DMS153 treated with DMSO at 0.1 percent for 48 hours (cell line): Measurements from ENCODE around the gene LENG9.
A peak's percentile ranks its signal among the peaks of the same experiment; 100 is the strongest.
"Not testable (repeated sequence)": the region's sequence is repeated elsewhere in the genome, so short reads cannot be mapped to it uniquely, and the experiment has no call there.

ENCODE experiments used
- DNase-seq: peaks from one replicate; lab custom pipeline; 2025; ENCODE audit not compliant: unreplicated experiment; lab: John Stamatoyannopoulos, UW

The LENG9 gene

GRCh38 chr19:54463531-54464043 is at the start of gene LENG9:
LENG9 (minus strand) TSS chr19:54463778; CDS start chr19:54463526, 252 bp downstream.
- peak; percentile 99 for DNase-seq

DNA sequence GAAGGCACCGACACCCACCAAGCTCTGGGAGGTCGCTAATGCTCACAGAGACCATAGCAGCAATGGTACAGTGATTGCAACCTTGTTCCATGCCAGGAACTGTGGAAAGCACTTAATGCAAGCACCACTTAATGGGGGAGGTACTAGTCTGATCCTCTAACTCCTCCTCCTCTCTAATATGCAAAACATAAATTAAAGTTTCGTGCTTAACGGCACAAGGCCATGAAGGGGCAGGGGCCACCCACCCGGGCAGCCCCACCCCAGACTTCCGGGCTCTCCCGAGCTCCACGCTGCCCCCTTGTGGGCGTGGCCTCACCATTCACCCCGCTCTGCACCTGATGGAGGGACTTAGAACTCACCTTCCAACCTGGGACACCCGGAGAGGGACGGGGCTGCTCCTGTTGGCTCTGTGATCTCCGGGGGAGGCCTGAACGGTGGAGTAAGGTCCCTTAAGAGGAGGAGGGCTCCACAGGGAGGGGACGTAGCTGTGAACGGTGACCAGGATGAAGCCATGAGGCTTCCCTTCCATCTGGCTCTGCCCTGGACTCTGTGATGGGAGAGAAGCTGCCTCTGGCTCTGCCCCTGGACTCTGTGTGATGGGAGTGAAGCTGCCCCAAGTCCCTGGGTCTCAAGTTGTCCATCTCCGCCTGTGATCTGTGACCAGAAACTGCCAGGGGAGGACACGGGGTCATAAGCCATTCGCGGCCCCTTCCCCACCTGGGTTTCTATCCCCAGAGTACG is 45.8 kb upstream of the LENG9 start:
- DNase-seq, result not testable (repeated sequence)

DNA sequence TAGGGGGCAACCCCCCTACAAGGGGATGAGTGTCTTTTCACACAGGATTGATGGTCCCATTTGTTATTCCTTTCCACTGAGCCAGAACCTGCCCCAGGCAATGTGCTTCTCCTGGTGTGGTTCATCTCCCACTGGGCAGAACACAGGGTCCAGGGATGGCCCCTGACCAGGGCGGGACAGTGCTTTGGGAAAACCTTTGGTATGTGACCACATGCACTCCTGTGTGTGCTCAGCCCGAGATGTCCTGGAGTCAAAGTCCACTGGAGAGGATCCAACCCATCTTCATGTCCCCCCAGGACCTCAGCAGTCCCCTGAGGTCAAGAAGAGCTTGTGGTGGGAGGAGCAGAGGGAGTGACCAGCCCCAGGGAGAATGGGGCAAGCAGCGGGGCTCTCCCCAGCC is 44.9 kb upstream of the LENG9 start:
- not testable (repeated sequence) for DNase-seq

- no peak for DNase-seq
Measured at GRCh38 chr19:54507824-54508223, 44.2 kb upstream of the LENG9 start.

DNA sequence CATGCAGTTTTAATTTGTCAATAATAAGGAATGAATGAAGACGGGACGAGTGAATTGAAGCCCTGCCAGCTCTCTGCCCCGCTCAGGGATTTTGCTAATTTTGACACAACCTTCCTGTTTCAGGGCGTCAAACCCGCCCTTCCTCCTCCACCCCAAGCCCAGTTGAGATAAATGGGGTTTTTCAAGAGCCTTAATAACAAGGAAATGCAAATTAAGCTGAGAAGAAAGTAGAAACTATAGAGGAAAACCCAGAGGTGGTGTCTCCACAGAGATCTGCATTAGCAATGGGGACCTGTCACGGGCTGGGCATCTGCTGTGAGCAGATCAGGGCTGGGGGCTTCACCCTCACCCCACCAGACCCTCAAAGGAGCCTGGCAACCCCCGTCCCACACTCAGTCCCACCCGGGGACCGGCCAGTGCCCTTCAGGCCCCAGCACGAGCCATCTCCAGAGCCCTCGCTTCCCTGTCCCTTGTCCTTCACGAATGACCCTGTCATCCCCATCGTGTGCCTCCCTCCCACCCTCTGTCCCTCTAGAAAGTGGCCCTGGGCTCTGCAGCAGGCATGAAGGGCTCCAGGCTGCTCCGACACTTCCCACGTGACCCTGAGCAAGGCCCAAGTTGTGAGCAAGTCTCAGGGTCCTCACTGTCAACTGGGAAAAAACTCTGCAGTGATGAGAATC is 43.6 kb upstream of the LENG9 start:
- DNase-seq, result not testable (repeated sequence)

DNA sequence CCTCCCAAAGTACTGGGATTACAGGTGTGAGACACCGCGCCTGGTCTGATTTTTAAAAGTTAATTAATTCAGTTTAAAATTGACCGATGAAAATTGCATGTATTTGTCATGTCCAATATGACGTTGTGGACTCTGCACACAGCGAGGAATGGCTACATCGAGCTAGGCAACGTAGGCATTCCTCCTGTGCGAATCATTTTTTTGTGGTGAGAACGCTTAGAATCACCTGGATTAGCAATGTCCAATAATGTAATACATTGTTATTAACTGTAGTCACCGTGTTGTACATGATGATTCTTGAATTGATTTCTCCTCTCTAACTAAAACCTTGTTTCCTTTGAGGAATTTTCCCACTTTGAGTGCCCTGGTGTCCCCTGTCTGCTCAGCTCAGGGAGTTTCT is 42.5 kb upstream of the LENG9 start:
- no peak for DNase-seq

- DNase-seq, result not testable (repeated sequence)
Measured at GRCh38 chr19:54505542-54505941, 42.0 kb upstream of the LENG9 start.

DNA sequence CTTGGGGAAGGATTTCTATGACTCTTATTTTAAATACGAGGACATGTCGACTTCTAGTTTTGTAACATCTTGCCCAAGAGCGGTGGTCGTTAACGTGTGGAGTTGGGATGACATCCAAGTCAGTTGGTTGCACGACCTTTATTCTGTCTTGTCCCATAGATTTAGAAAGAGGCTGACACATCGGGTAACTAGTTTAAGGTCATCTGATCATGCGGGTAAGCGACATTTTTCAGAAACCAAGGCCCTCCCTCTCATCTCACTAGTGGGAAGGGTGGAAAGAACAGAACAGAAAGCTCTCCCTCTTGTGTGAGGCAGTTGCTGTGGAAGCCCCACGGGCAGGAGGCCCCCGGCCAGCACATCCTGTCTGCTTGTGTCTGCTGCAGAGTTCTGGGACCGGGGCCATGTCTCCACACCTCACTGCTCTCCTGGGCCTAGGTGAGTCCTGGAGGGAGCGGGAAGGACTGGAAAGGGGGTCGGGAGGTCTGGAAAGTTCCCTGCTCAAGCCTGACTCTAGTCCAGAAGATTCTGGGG is 39.0 kb upstream of the LENG9 start, which contains the start of gene LAIR2:
LAIR2 (plus strand) TSS at position 314 of the 531 bp plus-strand sequence; CDS start at position 402, 88 bp downstream.
- no peak for DNase-seq

DNA sequence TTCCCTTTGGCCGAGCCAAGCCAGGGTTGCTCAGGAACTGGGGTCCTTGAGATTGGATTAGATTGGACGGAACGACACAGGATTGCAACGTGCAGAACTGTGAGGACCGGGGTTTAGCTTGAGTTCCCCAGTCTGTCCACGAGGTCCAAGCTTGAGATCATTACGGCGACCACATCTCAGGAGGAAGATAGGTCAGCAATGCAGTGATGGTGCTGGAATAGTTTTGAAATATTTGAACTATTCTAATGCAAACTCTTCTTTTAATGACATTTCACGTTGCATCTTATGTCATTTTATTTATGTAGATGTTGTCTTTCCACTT is 34.8 kb upstream of the LENG9 start:
- not testable (repeated sequence) for DNase-seq

GRCh38 chr19:54497747-54498450 is 34.3 kb upstream of the LENG9 start:
- DNase-seq, result not testable (repeated sequence)

DNA sequence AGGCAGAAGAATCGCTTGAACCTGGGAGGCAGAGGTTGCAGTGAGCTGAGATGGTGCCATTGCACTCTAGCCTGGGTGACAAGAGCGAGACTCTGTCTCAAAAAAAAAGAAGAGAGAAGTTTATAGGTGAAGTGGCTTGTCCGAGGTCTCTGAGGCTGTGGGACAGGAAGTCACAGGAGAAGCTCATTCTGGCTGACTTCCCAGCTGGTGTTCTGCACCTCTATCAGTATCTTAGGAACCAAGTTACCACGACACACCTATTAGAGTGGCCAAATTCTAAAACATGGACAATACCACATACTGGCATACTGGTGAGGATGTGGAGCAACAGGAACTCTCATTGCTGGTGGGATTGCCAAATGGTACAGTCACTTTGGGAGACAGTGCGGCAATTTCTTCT is 31.7 kb upstream of the LENG9 start:
- not testable (repeated sequence) for DNase-seq

DNA sequence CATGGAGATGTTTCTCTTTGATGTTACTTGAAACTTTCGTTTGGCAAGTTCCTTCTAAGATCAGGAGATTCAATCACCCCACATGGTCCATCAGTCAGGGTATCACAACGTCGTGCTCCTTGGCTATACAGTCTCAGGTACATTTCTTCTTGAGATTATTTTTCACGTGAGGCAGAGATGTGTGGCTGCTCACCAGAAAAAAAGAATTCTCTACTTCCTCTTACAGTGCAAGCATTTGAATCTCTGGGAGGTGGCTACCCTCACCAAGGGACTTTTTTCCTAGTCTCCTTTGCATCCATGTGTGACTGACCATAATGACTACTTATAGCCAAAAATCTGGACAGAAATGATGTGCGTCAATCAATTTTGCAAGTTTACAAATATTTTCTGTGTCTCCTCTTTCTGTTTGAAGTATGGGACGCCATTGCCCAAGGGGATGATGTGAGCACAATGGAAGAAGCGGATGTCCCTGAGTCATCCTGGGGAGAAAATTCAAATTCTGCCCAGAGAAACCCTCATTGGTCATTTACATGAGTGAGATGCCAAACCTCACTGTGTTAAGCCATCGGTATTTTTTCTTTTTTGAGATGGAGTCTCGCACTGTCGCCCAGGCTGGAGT is 30.5 kb upstream of the LENG9 start:
- DNase-seq, result no peak

DNA sequence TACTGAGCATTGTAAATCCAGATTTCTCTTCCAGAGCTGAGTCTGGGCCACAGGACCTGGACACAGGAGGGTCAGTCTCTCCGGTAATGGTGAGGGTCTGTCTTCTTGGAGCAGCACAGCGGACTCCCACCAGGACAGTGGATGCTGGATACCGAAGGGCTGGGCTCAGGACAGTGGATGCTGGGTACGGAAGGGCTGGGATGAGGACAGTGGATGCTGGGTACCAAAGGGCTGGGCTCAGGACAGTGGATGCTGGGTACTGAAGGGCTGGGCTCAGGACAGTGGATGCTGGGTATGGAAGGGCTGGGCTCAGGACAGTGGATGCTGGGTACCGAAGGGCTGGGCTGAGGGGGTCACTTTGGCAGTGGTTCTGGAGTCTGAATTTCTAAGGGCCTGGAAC is 29.5 kb upstream of the LENG9 start:
- DNase-seq, result not testable (repeated sequence)

DNA sequence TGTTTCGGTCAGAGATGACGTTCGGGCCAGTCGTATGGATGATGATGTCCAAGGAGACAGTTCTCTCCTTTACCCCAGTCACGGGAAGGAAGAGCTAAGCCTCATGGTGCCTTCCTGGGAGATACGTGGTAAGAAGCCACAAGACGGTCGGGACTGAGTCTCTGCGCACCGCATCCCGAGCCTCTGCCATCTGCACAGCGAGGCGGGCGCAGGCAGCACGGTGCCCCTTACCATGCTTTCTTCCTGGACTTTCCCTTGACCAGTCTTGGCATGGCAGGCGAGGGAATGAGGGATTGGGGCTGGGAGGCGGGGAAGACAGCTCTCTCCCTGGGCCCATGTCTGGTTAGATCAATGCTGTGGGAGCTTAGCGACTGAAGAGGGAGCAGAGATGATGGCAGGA is 29.0 kb upstream of the LENG9 start:
- no peak for DNase-seq

DNA sequence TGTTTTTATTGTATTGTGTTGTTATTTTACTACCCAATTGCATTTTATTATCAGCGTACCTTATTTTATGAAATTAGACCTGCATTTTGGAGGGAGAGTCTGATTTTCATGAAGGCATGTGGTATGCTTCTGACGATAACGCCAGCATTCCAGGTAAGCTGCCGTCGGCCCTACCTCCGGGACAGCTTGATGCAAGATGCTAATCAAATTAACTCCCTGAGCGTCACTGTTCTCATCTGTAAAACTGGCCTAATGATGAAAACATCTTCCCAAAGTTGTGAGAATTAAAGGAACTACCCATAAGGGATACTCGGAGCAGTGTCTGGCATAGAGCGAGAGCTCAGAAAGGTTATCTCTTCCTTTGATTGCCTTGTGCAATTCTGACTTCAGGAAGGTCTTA is 26.2 kb upstream of the LENG9 start:
- DNase-seq, result no peak

DNA sequence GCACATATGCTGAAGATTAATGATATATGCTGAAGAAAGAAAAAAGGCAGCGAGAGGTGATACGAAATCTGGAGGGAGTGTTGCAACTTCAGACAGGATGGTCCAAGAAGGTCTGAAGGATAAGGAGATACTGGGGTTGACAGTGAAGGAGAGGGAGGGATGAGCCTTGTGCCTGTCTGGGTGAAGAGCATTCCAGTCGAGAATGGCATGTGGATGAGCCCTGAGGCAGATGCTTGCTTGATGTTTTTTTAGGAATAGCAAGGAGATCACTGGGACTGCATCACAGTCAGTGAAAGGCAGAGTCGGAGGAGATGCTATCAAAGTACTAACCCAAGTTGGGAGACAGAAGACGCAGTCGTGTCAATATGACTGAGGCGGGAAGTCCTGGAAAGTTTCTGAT is 25.8 kb upstream of the LENG9 start:
- DNase-seq, result no peak

- no peak for DNase-seq
Measured at GRCh38 chr19:54485851-54486250, 22.3 kb upstream of the LENG9 start.

DNA sequence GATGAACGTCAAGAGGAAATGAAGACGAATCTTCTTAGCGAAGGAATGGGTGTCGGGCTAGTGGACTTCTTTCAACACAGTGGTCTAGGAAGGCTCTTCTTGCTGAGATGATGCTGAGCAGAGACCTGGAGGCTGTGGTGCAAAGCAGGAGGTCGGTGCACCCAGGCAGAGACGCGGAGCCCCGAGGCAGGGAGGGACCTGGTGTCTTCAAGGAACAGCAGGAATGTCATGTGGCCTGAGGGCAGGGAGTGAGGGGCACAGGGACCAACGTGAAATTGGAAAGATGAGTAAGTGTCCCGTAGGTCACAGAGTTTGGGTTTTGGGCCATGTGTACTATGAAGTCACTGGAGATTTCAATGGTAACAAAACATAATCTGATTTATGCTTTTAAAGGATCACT is 20.9 kb upstream of the LENG9 start:
- no peak for DNase-seq

GRCh38 chr19:54482889-54483288 is 19.3 kb upstream of the LENG9 start:
- no peak for DNase-seq

GRCh38 chr19:54481326-54481930 is 17.9 kb upstream of the LENG9 start:
- DNase-seq, result peak; percentile 49

GRCh38 chr19:54480051-54480450 is 16.5 kb upstream of the LENG9 start:
- DNase-seq, result no peak
